Measurements from ENCODE around the gene LMCD1.

LMCD1 gene

GRCh38 chr3:8595695-8596115 lies 94.1 kb downstream of the LMCD1 start:
- DNase-seq: no peak

DNA sequence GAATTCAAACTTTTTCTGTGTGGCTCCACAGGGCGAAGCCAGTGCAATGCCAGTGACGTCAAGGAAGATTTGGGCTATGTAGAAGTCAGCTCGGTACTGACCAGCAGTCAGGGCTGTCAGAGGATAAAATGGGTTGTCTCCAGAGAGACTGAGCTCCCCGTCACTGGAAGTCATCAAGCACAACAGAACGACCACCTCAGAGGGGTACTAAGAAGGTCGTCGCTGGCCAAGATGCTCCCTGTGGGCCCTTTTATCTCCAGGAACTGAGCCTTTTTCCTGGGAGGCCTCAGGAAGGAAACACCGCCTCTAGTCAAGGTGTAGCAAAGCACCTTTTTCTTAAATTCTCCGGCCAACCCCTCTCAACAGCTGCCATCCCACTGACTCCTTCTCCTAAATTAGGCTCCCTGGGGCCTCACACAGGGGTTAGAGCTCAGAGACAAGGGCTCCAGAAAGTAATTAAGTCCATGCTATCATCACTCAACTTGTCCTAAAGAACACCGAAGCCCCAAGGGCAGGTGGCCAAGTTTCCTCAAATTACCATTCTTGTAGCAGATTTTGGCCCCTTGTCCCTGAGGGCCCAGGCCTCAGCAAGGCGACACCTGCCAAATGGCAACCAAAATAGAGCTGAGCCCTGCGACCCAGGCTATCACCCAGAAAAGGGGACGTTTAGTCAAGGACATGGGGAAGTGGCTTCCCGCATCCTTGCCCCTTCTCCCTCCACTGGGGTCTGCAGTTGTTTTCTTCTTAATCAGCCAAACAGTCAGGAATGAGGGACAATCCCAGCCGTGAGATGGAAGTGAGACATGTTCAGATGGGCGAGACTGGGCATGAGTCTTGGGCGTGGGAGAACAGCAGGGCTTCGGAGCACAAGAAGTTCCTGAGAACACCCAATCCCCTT lies 94.9 kb downstream of the LMCD1 start:
- DNase-seq: no peak

DNA sequence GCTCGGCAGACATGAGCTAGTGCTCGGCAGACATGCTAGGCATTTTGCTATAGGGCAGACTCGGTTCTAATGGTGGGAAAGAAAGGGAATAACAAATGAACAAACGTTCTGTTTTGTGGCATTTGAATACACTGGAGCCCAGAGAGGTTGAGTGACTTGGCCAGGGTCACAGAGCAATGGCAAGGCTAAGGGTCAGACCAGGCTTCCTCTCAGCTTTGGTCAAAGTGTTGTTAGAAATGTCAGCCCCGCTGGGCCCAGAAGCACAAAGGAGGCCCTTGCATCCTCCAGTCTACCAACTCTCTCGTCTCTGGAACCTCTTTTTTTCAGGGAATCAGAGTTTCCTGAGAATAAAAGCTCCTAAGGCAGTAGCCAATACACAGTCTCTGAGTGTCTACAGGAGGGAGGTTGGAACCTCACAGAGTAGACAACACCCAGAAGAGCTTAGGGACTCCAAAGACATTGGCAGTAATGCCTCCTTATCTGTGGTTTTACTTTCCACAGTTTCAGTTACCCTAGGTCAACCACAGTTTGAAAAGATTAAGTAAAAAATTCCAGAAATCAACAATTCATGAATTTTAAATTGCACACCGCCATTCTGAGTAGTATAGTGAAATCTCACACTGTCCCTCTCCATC lies 95.7 kb downstream of the LMCD1 start:
- no peak for DNase-seq

DNA sequence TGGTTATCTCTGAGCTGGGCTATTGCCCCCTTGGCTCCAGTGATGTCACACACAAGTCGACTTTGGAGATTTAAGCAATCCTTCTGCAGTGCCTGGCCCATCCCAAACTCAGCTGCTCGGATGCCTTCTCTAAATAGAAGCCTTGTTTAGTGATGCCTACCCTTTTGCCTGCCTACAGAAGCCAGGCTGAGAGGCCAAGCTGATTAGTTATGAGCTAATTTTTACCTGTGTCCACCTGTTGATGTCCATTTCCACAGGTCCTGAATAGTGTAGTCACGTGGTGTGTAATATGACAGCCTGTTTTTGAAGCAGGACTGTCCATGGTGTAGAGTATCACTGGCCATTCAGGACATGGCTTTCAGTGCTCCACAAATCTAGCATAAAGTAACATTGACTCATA lies 97.5 kb downstream of the LMCD1 start:
- no peak for DNase-seq

DNA sequence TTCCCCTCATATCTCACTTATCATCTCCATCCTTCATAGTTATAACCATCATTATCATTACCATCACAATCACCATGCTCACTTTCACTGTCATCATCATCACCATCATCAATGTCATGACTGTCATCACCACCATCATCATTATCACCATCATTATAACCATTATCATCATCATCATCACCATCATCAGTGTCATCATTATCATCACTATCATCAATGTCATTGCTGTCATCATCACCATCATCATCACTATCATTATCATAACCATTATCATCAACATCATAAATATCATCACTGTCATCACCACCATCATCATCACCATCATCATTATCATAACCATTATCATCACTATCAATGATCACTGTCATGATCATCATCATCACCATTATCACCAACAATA lies 98.8 kb downstream of the LMCD1 start:
- no peak for DNase-seq

DNA sequence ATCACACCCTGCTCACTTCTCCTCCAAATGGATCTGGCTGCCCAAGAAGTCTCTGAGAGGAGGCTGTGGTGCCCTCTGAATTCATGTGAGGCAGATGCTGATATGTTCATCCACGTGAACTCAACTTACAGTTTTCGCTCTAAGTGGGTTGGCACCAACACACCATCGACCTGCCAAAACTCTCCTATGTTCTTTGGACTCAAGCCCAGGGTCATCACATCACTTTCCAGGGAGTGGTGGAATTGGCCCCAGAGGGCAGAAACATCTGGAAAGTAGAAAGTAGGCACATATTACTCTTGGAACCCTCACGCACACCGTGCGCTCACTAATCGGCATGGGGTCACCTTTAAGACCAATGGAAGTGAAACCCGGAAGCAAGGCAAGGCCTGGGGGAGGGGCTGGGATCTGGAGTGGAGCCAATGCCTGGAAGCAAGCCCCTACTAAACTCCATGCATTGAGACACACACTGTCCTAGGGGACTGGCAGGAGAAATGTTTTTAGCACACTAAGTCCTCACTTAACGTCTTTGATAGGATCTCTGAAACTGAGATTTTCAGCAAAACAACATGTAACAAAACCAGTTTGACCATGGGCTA lies 101.6 kb downstream of the LMCD1 start:
- no peak for DNase-seq

- DNase-seq: no peak
Measured at GRCh38 chr3:8604006-8604405, 102.4 kb downstream of the LMCD1 start.

DNA sequence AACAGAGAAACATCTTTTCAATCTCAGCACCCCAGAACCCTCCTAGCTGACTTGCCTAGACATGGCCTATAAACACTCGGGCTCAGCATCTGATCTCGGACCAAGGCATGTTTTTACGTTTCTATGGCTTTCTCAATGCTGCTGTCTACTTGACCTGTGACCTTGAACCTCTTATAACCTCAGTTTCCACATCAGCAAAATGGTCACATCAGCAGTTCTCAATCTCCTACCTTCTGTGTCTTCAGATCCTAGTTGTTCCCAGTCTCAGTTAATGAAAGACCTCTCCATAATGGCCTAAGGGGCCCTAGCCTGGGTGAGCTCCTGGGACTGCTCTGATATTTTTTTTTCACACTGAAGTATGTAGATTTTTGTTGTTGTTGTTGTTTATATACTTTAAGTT lies 103.4 kb downstream of the LMCD1 start:
- DNase-seq: no peak

DNA sequence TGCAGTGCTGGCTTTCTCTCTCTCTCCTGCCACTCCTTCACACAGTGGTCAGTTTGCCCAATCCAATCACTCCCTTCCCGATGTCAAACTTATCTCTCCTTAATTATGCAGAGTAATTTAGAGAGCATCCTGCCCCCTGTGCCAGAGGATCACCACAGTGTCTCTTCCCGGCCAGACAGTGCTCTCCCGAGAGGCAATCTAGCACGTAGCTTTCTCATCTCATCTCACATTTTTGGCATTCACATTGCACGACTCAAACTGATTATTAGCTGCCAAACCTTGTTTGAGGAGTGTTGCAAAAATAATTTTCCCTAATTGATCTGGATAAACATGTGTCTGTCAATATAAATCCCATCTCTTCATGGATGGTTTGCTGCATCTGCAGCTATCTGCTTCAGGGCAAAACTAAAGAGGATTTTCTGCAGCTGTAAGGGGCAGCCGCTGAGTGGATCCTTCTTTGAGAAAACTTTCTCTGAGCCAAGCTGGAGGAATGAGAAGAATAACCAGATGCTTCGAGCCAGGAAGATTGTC lies 105.1 kb downstream of the LMCD1 start:
- no peak for DNase-seq

- no peak for DNase-seq
Measured at GRCh38 chr3:8607234-8608040, 105.8 kb downstream of the LMCD1 start.

DNA sequence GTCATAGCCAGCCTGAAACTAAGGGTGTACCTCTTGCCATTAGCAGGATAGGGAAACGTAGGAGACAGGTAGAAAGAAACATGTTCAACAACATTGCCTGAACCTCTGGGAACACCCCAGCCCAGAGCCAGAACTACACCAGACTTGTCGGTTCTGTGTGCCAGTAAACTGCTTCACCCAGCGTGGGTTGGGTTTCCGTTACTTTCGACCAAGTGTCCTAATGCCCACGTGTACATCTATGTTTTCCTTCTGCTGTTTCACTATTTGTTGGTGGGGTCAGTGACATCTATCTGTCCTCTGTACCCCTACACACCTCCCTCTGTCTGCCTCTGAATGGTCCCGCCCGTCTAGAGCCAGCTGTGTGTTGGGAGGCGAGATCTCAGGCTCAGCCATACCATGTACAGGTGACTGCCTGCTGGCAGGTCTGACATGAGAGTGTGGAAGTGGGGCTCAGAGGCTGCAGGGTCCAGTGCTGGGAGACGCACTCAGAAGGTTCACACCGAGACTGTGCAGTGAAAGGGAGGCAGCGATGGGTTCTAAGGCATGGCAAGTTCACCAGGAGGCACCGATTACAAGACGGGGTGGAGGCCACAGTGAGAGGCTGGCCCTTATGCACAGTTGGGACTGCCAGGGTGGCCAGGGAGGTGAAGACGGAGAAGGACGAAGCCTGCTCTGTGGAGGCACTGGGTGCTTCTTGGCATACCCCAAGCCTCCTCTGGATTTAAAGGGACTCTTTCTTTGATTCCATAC lies 106.6 kb downstream of the LMCD1 start:
- no peak for DNase-seq

- no peak for DNase-seq
Measured at GRCh38 chr3:8608791-8609467, 107.3 kb downstream of the LMCD1 start.

- no peak for DNase-seq
Measured at GRCh38 chr3:8610951-8611350, 109.3 kb downstream of the LMCD1 start.

DNA sequence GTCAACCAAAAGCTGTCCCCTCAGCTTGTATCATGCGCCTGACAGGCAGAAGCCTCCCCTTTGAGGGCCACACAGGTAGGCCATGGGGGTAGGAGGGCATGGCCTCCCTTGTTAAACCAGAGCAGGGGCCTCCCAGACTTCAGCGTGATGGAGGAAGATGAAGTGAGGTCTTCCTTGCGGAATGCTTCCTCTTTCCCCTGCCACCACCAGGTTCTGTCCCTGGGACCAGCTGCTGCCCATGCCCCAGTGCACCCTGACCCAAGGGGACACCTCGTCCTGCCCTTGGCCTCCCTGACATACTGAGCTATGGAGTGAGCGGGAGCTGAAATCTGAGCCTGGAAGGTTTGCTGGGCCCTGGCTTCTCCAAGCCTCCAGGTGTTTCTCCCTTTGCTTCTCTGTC lies 116.3 kb downstream of the LMCD1 start:
- DNase-seq: no peak

DNA sequence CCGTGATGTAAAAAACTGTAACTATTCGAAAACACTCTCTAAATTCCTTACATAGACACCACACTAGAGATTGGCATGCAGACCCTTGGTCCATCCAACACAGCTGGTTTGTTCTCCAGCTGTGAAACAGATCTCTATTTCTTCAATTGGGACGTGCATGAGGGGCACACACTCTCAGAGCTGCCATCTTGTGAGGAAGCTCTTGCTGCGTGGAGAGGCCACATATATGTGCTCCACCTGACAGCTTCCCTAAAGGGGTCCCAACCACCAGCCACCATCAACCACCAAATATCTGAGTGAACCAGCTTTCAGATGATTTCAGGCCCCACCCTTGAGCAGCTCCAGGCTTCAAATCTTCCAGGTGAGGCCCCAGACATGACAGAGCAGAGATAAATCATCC lies 117.3 kb downstream of the LMCD1 start:
- DNase-seq: no peak

- DNase-seq: no peak
Measured at GRCh38 chr3:8619548-8619947, 117.9 kb downstream of the LMCD1 start.

- DNase-seq: no peak
Measured at GRCh38 chr3:8621141-8621540, 119.5 kb downstream of the LMCD1 start.

DNA sequence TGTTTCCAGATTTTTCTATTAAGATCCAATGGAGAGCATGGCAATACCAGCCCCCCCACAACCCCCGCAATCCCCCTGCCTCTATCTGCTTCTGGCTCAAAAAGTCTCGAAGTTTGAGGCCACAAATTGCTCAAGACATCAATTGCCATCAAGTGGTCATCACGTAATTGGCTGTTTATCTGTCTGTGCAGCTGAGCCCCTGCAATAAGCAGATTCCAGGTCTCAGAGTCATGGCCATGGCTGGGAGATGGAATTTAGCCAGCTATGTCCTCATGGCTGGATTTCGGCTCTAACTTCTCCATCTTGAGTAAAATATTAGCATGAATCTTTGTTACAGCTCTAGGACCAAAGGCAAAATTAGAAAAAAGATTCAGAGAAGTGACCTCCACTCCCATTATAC lies 120.2 kb downstream of the LMCD1 start:
- DNase-seq: no peak

DNA sequence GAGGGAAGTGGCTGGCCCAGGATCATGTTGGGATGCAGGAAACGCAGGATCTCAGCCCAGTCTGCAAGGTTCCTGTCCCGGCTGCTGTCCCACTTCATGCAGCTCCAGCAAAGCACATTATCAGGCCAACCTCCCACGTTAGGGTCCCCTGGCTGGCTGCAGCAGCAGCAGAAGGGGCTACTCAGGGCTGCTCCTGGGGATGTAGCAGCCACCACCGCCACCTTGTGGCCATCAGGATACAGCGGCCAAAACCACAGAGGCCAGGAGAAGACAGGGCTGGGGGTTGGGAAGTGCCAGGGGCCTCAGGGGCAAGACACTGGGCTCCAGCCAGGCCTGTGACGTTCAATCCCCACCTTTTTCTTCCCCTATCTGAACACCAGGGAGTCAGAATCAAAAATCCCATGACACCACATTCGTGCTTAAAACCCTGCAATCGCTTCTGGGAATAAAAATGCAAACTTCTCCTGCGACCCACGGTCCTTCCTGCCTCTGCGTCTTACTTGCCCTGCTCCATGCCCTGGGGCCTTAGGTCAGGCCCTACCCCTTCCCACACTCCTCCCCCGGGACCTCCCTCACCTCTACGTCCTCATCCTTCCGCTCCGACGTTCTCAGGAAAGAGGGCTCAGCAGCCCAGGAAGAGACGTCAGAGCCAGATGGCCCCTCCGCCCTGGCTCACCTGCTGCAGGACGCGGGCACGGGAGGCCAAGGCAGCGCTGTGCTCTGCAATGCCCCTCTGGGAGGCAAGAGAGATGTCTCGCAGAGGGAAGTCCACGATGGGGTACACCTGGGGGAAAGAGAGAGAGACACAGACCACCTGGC lies 121.5 kb downstream of the LMCD1 start:
- peak; percentile 9 to 24 for DNase-seq

DNA sequence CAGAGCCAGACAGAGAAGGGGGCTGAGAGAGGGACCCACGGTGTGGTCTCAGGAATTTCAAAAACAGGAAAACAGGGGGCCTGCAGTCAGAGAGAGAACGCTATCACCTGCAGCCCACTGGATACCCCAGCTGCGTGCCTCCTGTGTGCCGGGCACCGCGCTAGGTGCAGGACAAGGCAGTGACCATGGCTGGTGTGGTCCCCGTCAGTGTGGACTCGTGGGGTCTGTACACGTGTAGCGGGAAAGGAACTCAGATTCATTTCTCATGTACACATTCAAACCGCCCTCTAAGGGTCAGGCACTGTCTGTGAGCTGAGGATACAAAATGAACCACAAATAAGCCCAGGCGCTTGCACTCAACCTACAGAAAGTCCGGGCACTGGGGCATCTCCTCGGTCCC lies 122.1 kb downstream of the LMCD1 start:
- no peak for DNase-seq
